CD14-positive monocyte (primary cell): ENCODE data around the gene NOS1. TPM values are rescaled to one million over a fixed set of nuclear protein-coding genes. Genes with fewer than 3 reads are reported as not detected.

Experiments
- DNase-seq, 3 donors: peaks; one replicate each; pipeline ENCODE4 v3.0.0-alpha.2; 2011 to 2022
- H2AFZ ChIP-seq: 2 replicates; pipeline ENCODE4 v1.6.0; 2012; ENCODE audit warnings: mild to moderate bottlenecking, low read depth, low read length, inconsistent platforms; ENCODE audit not compliant: insufficient read depth, poor library complexity, severe bottlenecking
- H3K27ac ChIP-seq, 2 donors: 1 replicate in 1 of 2; 2 replicates in 1 of 2; pipeline ENCODE4 v1.5.1; 2012 to 2013; ENCODE audit warnings: low read length in 2 of 2, control low read depth in 1 of 2, inconsistent platforms in 1 of 2, low read depth in 1 of 2, mild to moderate bottlenecking in 1 of 2
- H3K27me3 ChIP-seq, 2 donors: one replicate each; pipeline versions ENCODE4 v1.6.0 to v1.6.1; 2011 to 2013; ENCODE audit warnings: low read length in 2 of 2; ENCODE audit not compliant: control insufficient read depth in 2 of 2, insufficient read depth in 2 of 2
- H3K36me3 ChIP-seq, 2 donors: replicated peaks in 1 of 2; 1 replicate in 1 of 2; 2 replicates in 1 of 2; pipeline versions ENCODE4 v1.5.1 to v1.6.1; 2012 to 2013; ENCODE audit warnings: low read length in 2 of 2, control low read depth in 1 of 2, inconsistent platforms in 1 of 2, mild to moderate bottlenecking in 1 of 2; ENCODE audit not compliant: insufficient read depth in 2 of 2, control insufficient read depth in 1 of 2
- H3K4me1 ChIP-seq, 2 donors: 1 replicate in 1 of 2; 2 replicates in 1 of 2; pipeline versions ENCODE4 v1.5.1 to v1.6.1; 2012 to 2013; ENCODE audit warnings: low read length in 2 of 2, control low read depth in 1 of 2, inconsistent platforms in 1 of 2, mild to moderate bottlenecking in 1 of 2, moderate library complexity in 1 of 2; ENCODE audit not compliant: insufficient read depth in 2 of 2, control insufficient read depth in 1 of 2
- H3K4me2 ChIP-seq: replicated peaks from 2 replicates; pipeline ENCODE3; 2012; ENCODE audit warnings: low read length, moderate library complexity, mild to moderate bottlenecking; ENCODE audit not compliant: poor library complexity, severe bottlenecking; ENCODE audit errors: extremely low read depth
- H3K4me3 ChIP-seq, 3 experiments: fragments of 200-600 bp in 1 of 3; sonication (generic) in 1 of 3; replicated peaks in 1 of 3; 1 replicate in 2 of 3; 2 replicates in 1 of 3; pipeline ENCODE4 v1.5.1; 2011 to 2013; ENCODE audit warnings: low read length in 3 of 3, mild to moderate bottlenecking in 3 of 3, control low read depth in 2 of 3, low read depth in 2 of 3, inconsistent platforms in 1 of 3, moderate library complexity in 1 of 3
- H3K79me2 ChIP-seq: 2 replicates; pipeline ENCODE4 v1.6.0; 2012; ENCODE audit warnings: mild to moderate bottlenecking, control low read depth, inconsistent platforms, low read length, moderate library complexity; ENCODE audit not compliant: insufficient read depth
- H3K9ac ChIP-seq: 2 replicates; pipeline ENCODE4 v1.6.0; 2017; ENCODE audit warnings: low read length, mild to moderate bottlenecking; ENCODE audit not compliant: insufficient read depth, poor library complexity, severe bottlenecking
- H3K9me3 ChIP-seq, 2 donors: replicated peaks in 1 of 2; 1 replicate in 1 of 2; 2 replicates in 1 of 2; pipeline versions ENCODE4 v1.5.1 to v1.6.1; 2012 to 2013; ENCODE audit warnings: low read length in 2 of 2, control low read depth in 1 of 2; ENCODE audit not compliant: control insufficient read depth in 1 of 2, insufficient read depth in 1 of 2
- H4K20me1 ChIP-seq: 2 replicates; pipeline ENCODE4 v1.6.0; 2012; ENCODE audit warnings: mild to moderate bottlenecking, low read length, control low read depth, moderate library complexity; ENCODE audit not compliant: insufficient read depth
- H3K27ac Mint-ChIP-seq, 7 donors: one replicate each; pipeline ENCODE4 v1.8.0; 2020; ENCODE audit warnings: mild to moderate bottlenecking in 7 of 7, mixed read lengths in 7 of 7, moderate library complexity in 6 of 7, inconsistent platforms in 2 of 7
- H3K27me3 Mint-ChIP-seq, 3 donors: one replicate each; pipeline ENCODE4 v1.8.0; 2021 to 2022; ENCODE audit warnings: low read depth in 3 of 3, mild to moderate bottlenecking in 3 of 3, mixed read lengths in 3 of 3, moderate library complexity in 3 of 3, inconsistent platforms in 1 of 3
- H3K36me3 Mint-ChIP-seq, 2 donors: one replicate each; pipeline ENCODE4 v1.8.0; 2020; ENCODE audit warnings: mixed read lengths in 2 of 2, inconsistent platforms in 1 of 2, mild to moderate bottlenecking in 1 of 2
- H3K4me1 Mint-ChIP-seq: one replicate; pipeline ENCODE4 v1.8.0; 2020; ENCODE audit warnings: mild to moderate bottlenecking, mixed read lengths
- H3K4me3 Mint-ChIP-seq, 2 donors: one replicate each; pipeline ENCODE4 v1.8.0; 2020; ENCODE audit warnings: mild to moderate bottlenecking in 2 of 2, mixed read lengths in 2 of 2, moderate library complexity in 1 of 2
- H3K9me3 Mint-ChIP-seq, 7 donors: one replicate each; pipeline ENCODE4 v1.8.0; 2020 to 2022; ENCODE audit warnings: mixed read lengths in 7 of 7, mild to moderate bottlenecking in 6 of 7, moderate library complexity in 6 of 7, inconsistent platforms in 2 of 7
- WGBS: methylation state at CpG from one replicate; pipeline ENCODE4 v1.1.5; 2013; ENCODE audit warnings: missing lambda C conversion rate; ENCODE audit not compliant: insufficient coverage; 5-methylcytosine and 5-hydroxymethylcytosine counted together
- intact Hi-C, 2 donors: fragments of 100-400 bp; cut with micrococcal nuclease; formaldehyde crosslinking; loops; one replicate each; pipeline versions ENCODE4 v1.15.0 to v1.15.1; 2023
- polyA plus RNA-seq, 3 donors: library from polyadenylated mRNA; depleted of rRNA in 1 of 3; unstranded in 2 of 3; stranded (reverse) in 1 of 3; fragments of 300-500 nt in 2 of 3; fragments of >200 nt in 1 of 3; fragmentation: Illumina TruSeq in 2 of 3; gene quantifications; 1 replicate in 2 of 3; 2 replicates in 1 of 3; pipeline ENCODE4 v1.2.3, GENCODE V29; 2012 to 2021
- TF ChIP-seq, protein P1 (sequence below): fragments of 200-600 bp; IDR thresholded peaks from one replicate; pipeline ENCODE4 v1.8.0; 2022; ENCODE audit warnings: antibody characterized with exemption, mild to moderate bottlenecking

The NOS1 gene
- polyA plus RNA-seq, 3 donors, result not detected

DNA sequence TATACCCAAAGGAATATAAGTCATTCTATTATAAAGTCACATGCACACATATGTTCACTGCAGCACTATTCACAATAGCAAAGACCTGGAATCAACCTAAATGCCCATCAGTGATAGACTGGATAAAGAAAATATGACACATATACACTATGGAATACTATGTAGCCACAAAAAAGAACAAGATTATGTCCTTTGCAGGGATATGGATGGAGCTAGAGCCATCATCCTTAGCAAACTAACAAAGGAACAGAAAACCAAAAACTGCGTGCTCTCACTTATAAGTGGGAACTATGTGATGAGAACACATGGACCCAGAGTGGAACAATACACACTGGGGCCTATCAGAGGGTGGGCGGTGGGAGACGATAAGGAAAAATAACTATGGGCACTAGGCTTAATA is 192.4 kb downstream of the NOS1 start:
- H3K36me3 Mint-ChIP-seq, result peaks cover 85 to 100% of the 10 kb centered on the region in 2 donors
- H3K36me3 ChIP-seq, result peaks cover 71 to 97% of the 10 kb centered on the region in 2 donors
- H3K27ac Mint-ChIP-seq, result no peak overlapping the region
- H3K4me3 ChIP-seq, result no peak overlapping the region
- TF ChIP-seq, protein P1, sequence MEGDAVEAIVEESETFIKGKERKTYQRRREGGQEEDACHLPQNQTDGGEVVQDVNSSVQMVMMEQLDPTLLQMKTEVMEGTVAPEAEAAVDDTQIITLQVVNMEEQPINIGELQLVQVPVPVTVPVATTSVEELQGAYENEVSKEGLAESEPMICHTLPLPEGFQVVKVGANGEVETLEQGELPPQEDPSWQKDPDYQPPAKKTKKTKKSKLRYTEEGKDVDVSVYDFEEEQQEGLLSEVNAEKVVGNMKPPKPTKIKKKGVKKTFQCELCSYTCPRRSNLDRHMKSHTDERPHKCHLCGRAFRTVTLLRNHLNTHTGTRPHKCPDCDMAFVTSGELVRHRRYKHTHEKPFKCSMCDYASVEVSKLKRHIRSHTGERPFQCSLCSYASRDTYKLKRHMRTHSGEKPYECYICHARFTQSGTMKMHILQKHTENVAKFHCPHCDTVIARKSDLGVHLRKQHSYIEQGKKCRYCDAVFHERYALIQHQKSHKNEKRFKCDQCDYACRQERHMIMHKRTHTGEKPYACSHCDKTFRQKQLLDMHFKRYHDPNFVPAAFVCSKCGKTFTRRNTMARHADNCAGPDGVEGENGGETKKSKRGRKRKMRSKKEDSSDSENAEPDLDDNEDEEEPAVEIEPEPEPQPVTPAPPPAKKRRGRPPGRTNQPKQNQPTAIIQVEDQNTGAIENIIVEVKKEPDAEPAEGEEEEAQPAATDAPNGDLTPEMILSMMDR, result no peak
- WGBS, result no CpG with 5 or more reads among the region's 3 CpGs
- DNase-seq, result no peak
- H3K27me3 Mint-ChIP-seq, result peaks cover 0 to 2% (median 0%) of the 10 kb centered on the region in 3 donors
- no peaks in the 10 kb centered on the region for H3K9me3 ChIP-seq
- no peak overlapping the region for H3K9ac ChIP-seq
- H3K4me1 ChIP-seq, result no peaks in the 10 kb centered on the region
- peaks cover 2% of the 10 kb centered on the region for H3K4me1 Mint-ChIP-seq
- no peaks in the 10 kb centered on the region for H3K9me3 Mint-ChIP-seq
- H3K27ac ChIP-seq, result no peak overlapping the region
- no peaks in the 10 kb centered on the region for H3K27me3 ChIP-seq
- no peaks in the 10 kb centered on the region for H3K79me2 ChIP-seq
- intact Hi-C loops, result no loop called here
- no peak overlapping the region for H3K4me3 Mint-ChIP-seq
- no peak overlapping the region for H2AFZ ChIP-seq
- H4K20me1 ChIP-seq, result no peaks in the 10 kb centered on the region
- no peak overlapping the region for H3K4me2 ChIP-seq

DNA sequence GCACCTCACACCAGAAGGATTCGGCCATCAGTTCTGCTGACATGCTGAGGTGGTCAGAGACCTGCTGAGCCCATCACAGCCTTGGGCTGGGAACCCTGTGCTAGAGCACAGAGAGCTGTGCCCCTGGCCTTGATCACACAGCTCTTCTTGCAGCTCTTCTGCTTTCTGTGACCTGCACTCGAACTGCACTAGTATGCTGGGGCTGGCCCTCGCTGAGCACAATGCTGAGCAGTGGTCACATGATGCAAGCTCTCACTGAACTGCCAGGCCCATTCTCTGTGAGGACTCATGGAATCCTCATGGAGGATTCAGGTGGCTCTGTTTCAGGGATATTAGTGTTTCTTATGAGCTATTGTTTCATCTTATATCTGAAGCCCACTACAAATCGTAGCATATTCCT is 193.7 kb downstream of the NOS1 start:
- Histone ChIP-seq H3K4me3 (no peak overlapping the region), H3K9me3 (no peaks in the 10 kb centered on the region), H3K4me2 (no peak overlapping the region), H3K4me1 (no peaks in the 10 kb centered on the region), H2AFZ (no peak overlapping the region), H3K36me3 (peaks cover 73 to 96% of the 10 kb centered on the region in 2 donors), H3K79me2 (no peaks in the 10 kb centered on the region), H3K27me3 (no peaks in the 10 kb centered on the region), H3K27ac (no peak overlapping the region), H4K20me1 (no peaks in the 10 kb centered on the region), H3K9ac (no peak overlapping the region)
- TF ChIP-seq, protein P1, result no peak
- Mint-ChIP-seq H3K4me3 (no peak overlapping the region), H3K9me3 (no peaks in the 10 kb centered on the region), H3K36me3 (peaks cover 85 to 100% of the 10 kb centered on the region in 2 donors), H3K4me1 (peaks cover 2% of the 10 kb centered on the region), H3K27ac (no peak overlapping the region), H3K27me3 (peaks cover 0 to 2% (median 2%) of the 10 kb centered on the region in 3 donors)
- DNase-seq, result no peak
- intact Hi-C loops, result no loop called here
- WGBS, result 91% methylated on average over 3 of the region's 4 CpGs
